HG03025 (cell line): Measurements from ENCODE around the gene KCND2.

Experiments used
- ATAC-seq: cut with Tn5 transposase; IDR thresholded peaks from one replicate; pipeline ENCODE4 v1.9.1; 2021; ENCODE audit warnings: mild to moderate bottlenecking, moderate library complexity; ENCODE audit not compliant: unreplicated experiment, low FRiP score

Gene KCND2

DNA sequence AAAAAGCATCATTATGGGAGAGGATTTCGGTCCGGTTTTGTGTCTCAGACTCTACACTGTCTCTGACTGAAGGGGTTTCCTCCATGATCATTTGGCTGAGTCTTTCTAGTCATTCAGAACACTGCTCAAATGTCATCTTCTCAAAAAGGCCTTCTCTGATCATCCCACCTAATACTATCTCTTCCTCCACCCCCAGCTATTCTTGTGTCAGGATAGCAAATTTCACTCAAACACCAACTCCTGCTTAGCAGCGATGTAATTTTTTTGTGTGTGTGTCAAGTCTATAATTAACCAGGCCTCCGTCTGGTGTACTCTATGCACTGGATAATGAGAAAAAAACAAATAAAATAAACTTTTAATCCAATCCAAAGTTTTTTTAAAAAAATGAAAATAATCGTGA is 200.4 kb downstream of the KCND2 start:
- no peak for ATAC-seq

DNA sequence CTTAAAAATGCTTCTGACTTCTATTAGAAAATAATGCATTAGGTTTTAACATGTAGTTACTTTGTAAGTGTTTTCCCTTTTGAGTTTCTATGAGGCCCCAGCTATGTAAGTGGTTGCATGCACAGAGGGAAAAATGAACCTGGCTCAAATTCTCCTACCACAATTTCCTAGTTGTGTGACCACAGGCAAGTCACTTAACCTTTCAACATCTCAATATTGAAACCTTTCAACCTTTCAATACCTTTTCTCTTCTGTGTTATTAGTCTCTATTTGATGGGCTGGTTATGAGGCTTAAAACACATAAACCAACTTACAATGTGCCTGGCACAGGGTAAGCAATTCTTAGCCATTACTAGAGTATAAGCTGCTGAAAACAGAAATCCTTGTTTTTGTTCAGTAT is 203.0 kb downstream of the KCND2 start:
- peak; percentile 92 for ATAC-seq

DNA sequence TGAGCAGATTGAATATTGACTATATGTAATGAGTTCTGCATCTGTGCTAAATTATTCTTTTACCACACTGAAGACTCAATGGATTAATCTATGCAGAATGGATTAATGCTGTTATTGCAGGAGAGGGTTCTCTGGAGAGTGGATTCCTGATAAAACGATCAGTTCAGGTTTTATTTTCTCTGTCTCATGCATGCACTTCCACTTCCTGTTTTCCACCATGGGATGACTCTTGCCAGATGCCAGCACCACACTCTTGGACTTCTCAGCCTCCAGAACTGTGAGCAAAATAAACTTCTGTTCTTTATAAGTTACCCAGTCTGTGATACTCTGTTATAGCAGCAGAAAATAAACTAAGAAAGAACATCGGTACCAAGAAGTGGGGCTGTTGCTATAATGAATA is 207.5 kb downstream of the KCND2 start:
- no peak for ATAC-seq

DNA sequence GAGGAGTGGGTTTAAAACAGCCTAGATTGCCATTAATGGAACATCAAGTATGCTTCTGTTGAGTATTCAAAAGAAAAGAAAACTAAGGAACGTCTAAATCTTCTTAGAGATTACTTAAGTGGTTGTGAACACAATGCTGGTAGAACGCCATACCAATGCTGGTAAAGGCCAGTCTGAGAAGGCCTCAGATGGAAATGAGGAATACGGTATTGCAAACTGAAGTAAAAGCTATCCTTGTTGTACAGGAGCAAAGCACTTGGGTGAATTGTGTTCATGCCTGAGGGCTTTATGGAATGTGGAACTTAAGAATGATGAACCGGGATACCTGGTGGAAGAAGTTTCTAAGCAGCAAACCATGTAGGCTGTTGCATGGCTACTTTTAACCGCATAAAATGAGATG is 208.0 kb downstream of the KCND2 start:
- ATAC-seq, result no peak

DNA sequence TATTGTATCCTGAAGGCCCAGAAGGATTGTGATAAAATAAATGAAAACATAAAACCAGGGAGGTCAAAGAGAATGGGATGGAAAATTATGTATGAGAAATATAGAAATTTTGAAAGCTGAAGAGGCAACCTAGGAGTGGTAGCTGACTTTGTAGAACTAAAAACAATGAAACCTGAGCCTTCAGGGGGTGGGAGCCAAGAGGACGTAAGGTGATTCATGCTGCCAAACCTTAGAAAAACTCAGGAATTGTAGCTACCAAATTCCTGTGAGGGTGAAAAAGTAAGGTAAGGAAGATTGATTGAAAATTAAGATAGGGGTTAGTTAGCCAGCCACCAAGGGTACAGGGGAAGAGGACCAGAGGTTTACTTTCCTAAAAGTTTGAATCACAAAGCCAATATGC is 213.2 kb downstream of the KCND2 start:
- ATAC-seq, result no peak

GRCh38 chr7:120502132-120502531 is 229.2 kb downstream of the KCND2 start:
- no peak for ATAC-seq

- no peak for ATAC-seq
Observed at GRCh38 chr7:120502825-120503224, 229.8 kb downstream of the KCND2 start.

DNA sequence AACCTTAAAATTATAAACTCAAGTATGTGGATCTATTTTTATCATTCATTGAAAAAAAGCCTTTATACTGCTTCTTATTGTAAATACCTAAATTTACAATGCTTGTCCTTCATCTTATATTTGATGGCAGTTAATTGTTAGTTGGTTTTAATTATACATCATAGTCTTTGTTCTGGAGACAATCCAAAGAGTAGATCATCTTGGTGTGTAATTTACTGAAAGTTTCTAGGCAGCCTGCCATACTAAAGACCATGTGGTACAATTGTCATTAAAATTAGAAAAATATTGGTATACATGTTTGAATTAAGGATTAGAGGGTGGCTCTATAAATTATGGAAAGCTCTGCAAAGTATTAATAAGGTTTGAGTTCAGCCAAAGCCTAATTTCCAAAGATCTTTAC is 231.4 kb downstream of the KCND2 start:
- ATAC-seq, result no peak

DNA sequence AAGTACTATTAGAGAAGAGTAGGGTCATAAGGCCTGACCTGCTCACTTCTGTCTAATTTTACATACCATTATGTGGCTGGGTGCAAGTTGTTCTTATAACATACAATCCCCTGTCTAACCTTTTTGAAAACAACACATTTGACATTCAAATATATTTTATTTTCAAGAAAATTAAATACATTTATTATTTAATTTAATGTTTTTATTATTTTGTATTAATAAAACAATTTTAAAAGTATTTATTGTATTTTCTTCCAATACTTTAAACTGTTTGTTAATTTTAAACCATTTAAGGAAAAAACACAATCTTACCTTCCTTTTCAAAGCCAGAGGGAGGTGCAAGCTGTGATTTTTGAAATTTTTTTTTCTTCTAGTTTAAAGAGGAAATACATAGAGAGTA is 232.8 kb downstream of the KCND2 start:
- ATAC-seq, result no peak

GRCh38 chr7:120512701-120513100 is 239.7 kb downstream of the KCND2 start:
- no peak for ATAC-seq

- ATAC-seq, result no peak
Observed at GRCh38 chr7:120519224-120519623, 246.2 kb downstream of the KCND2 start.

DNA sequence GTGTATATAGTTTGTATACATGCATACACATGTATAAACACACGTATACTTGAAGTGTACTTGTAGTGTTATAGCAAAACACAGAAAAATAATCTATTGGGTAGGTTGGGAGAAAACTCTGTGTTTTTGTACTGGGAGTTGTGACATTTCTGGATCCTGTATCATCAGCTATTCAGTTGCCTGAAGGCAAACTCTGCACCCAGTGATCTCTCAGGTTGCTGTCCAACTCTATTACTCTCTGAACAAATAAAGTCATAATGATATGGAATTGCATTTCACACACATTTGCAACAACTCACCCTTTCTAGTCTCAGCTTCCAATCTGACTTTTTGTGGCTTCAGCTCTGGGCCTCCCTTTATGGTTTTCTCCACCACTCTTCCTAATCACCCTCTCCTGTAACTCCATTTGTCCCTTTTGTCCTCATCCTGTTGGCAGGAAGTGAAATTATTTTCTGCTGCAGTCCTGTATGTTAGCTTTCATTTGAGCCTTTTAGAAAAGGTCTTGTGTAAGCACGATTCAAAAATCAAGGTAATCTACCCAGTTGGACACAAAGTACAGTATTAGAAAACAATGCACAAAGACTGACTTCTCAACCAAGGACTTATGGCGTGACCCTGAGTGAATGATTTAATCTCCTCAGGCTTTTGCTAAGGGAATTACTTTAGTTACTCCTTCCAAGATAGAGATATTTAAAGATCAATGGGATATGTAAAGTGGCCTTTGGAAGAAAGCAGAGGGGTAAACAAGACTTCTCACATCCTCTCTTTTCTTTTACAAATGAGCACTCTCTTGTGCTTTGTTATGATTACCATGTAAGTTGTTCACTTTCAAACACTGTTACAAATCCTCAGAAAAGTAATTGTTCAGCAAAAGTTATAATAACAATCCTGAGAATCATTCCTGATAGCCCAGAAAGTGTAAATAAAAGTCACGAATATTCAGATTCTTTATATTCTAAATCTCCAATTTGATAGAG is 249.1 kb downstream of the KCND2 start:
- no peak for ATAC-seq

GRCh38 chr7:120523985-120524384 is 251.0 kb downstream of the KCND2 start:
- no peak for ATAC-seq

DNA sequence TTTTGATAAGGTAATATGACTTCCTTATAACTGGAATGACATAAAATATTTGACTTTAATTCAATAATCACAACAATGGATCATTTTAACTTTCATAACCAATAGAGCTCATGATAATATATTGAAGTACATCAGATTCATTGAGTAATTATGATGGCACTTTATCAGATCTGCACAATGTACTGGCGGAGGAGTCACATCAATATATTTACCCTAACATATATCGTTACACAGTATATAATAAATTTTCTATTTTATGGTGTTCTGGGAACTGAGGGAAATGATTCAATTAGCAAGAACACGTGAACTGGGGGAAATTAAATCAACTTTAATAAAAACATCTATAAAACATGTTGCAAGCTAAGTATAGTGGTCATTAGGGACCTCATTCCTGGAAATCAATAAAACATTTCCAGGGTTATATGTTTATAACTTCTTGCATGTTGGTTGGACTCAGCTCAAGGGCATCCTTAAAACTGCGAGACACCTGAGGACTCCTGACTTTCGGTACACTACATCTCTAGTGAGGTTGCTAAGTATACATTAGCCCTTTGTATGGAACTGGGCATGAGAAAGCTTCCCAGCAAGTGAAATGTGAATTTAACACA is 254.0 kb downstream of the KCND2 start:
- ATAC-seq, result no peak

DNA sequence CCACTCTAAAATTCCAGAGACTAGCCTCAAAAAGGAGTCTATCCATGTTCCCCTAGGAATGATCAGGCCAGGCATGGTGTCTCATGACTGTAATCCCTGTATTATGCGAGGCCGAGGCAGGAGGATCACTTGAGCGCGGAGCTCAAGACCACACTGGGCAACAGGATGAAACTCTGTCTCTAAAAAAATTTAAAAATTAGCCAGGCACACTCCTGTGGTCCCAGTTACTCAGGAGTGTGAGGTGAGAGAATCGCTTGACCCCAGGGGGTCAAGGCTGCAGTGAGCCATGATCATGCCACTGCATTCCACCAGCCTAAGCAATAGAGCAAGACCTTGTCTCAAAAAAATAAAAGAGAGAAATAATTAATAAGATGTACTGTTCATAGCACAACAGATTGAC is 256.8 kb downstream of the KCND2 start:
- ATAC-seq, result no peak

- ATAC-seq, result no peak
Observed at GRCh38 chr7:120538335-120538734, 265.4 kb downstream of the KCND2 start.

DNA sequence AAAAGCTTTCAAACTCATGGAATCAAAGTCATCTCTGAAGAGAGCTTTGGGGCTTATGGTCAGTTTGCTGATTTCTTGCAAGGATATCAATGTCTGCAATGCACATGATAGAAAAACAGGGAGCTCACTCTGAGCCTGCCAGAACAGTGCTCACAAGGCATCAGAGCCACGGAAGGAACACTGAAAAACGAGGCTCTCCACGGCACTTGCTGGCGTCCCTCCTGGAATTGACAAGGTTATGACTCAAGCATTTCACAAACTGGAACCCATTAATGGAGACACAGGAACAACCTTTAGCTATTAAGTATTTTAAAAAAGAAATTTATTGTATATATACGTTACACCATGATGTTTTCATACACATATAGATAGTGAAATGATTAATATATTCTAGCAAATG is 266.3 kb downstream of the KCND2 start:
- ATAC-seq, result no peak

- no peak for ATAC-seq
Observed at GRCh38 chr7:120547605-120548004, 274.6 kb downstream of the KCND2 start.

GRCh38 chr7:120550494-120551048 is 277.6 kb downstream of the KCND2 start:
- no peak for ATAC-seq

DNA sequence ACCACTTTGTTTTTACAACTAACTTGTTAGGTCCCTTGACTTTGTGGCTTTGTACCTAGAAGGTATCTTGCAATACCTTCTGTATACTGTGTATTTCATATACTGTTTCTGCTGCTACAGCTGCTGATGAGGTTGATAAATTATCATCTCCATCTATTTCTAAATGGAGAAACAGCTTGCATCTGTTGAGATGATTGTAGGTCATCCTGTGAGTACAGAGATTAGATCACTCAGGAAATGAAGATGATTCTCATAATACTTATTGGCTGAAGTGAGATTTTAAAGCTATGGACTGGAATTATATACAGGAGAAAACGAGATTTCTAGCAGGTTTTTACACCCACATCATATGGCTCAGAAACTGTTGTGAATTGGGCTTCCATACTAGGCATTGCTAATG is 280.5 kb downstream of the KCND2 start:
- ATAC-seq, result no peak

GRCh38 chr7:120554960-120555571 is 282.1 kb downstream of the KCND2 start:
- ATAC-seq, result peak; percentile 76
